Rectal smooth muscle tissue (tissue), 1 donor: ENCODE data around the gene TKFC.

ENCODE experiments used
- H3K27ac ChIP-seq: one replicate; pipeline ENCODE4 v1.7.0; 2013; ENCODE audit warnings: low read depth, low read length, inconsistent platforms
- H3K27me3 ChIP-seq: one replicate; pipeline ENCODE4 v1.7.0; 2013; ENCODE audit warnings: low read length; ENCODE audit not compliant: control insufficient read depth, insufficient read depth
- H3K36me3 ChIP-seq: one replicate; pipeline ENCODE4 v1.7.0; 2013; ENCODE audit warnings: low read length; ENCODE audit not compliant: control insufficient read depth, insufficient read depth
- H3K4me1 ChIP-seq: one replicate; pipeline ENCODE4 v1.7.0; 2013; ENCODE audit warnings: low read length; ENCODE audit not compliant: control insufficient read depth, insufficient read depth
- H3K4me3 ChIP-seq: one replicate; pipeline ENCODE4 v1.7.0; 2013; ENCODE audit warnings: low read length
- H3K9ac ChIP-seq: one replicate; pipeline ENCODE4 v1.7.0; 2013; ENCODE audit warnings: low read length

Gene TKFC

DNA sequence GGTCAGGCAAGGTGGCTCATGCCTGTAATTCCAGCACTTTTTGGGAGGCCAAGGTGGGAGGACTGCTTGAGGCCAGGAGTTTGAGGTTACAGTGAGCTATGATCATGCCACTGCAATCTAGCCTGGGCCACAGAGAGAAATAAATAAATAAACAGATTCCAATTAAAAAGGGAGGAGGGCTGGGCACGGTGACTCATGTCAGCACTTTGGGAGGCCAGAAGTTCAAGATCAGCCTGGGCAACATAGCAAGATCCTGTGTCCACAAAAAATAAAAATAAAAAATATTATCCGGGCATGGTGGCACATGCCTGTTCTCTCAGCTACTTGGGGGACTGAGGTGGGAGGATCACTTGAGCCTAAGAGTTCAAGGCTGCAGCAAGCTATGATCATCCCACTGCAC lies 21.2 kb downstream of the TKFC start:
- Histone ChIP-seq H3K27ac (no peak overlapping the region), H3K4me1 (no peaks in the 10 kb centered on the region), H3K9ac (no peak overlapping the region), H3K27me3 (no peaks in the 10 kb centered on the region), H3K36me3 (peaks cover 32% of the 10 kb centered on the region), H3K4me3 (no peak overlapping the region)

DNA sequence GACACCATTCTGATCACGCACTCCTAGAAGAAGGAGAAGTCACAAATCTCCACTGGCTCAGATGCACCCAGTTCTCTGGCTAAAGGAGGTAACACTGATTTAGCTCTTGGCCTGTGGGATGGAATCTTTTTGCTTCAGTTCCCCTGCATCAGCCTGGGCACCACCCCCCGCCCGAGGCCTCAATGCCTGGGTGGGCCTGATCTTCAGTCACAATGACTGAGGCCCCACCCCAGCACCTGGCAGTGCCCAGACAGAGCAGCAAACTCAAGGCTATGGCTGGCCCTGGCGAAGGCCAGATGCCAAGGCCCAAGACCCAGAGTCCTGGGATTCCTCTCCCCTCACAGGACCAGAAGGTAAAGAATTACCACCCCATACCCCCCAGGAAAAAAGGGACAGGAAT lies 23.7 kb downstream of the TKFC start:
- Histone ChIP-seq H3K27ac (no peak overlapping the region), H3K4me3 (no peak overlapping the region), H3K4me1 (peaks cover 5% of the 10 kb centered on the region), H3K27me3 (no peaks in the 10 kb centered on the region), H3K9ac (no peak overlapping the region), H3K36me3 (peaks cover 17% of the 10 kb centered on the region)

DNA sequence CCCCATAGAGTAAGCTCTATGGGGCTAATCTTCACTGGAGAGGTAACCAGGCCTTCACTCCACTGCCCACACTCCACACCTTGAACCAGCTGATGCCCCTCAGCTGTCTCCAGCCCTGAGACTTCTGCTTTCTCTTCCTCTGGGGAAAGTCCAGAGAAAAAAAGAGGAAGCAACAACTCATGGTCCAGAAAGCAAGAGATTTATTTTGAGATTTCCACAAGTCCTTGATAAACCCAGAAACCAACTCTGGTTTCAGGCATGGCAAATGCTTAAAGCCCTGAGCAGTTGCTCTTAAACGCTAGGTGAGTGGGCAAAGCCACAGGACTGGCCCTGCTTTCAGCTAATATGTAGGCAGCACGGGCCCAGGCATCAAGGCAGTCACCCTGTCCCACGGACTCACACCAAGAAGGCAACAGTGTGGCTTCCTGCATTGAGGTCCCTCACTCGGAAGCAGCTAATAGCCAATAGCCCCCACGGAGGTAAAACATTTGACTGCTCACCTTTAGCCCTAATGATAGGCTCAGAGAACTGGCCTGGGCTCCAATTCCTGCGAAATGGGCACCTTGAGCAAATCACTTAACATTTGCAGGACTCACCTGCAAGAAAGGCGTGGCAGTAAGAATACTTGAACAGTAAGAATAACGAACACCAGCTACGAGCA lies 24.3 kb downstream of the TKFC start:
- H3K36me3 ChIP-seq, result peaks cover 13% of the 10 kb centered on the region
- peaks cover 5% of the 10 kb centered on the region for H3K4me1 ChIP-seq
- H3K27me3 ChIP-seq, result no peaks in the 10 kb centered on the region
- H3K4me3 ChIP-seq, result no peak overlapping the region
- no peak overlapping the region for H3K27ac ChIP-seq
- H3K9ac ChIP-seq, result no peak overlapping the region

DNA sequence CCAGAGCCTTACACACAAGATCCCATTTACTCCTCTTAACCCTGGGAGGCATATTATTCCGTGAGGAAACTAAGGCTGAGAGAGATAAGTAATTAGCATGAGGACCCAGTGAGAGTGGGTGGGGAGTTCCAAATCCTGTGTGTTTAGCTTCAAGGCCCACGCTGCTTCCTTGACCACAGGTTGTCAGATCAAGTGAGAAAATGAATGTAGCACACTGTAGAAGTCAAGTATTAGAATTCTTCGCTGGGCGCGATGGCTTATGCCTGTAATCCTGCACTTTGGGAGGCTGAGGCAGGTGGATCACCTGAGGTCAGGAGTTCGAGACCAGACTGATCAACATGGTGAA lies 24.8 kb downstream of the TKFC start:
- Histone ChIP-seq H3K36me3 (peaks cover 10% of the 10 kb centered on the region), H3K4me1 (peaks cover 5% of the 10 kb centered on the region), H3K4me3 (no peak overlapping the region), H3K27me3 (no peaks in the 10 kb centered on the region), H3K9ac (no peak overlapping the region), H3K27ac (no peak overlapping the region)

DNA sequence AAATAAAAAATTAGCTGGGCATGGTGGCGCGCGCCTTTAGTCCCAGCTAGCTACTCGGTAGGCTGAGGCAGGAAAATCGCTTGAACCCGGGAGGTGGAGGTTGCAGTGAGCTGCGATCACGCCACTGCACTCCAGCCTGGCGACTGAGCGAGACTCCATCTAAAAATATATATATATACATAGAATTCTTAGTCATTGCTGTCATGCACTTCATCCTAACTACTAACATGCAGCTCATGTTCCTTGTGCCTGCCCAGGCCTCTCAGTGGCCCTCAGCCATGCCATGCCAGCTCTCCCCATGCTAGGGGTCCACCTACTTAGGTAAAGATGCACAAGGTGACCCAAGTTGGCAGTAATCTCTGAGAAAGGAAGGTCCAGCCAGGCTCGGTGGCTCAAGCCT lies 25.5 kb downstream of the TKFC start:
- Histone ChIP-seq H3K4me1 (peaks cover 5% of the 10 kb centered on the region), H3K4me3 (no peak overlapping the region), H3K9ac (no peak overlapping the region), H3K27ac (no peak overlapping the region), H3K36me3 (peaks cover 3% of the 10 kb centered on the region), H3K27me3 (no peaks in the 10 kb centered on the region)

DNA sequence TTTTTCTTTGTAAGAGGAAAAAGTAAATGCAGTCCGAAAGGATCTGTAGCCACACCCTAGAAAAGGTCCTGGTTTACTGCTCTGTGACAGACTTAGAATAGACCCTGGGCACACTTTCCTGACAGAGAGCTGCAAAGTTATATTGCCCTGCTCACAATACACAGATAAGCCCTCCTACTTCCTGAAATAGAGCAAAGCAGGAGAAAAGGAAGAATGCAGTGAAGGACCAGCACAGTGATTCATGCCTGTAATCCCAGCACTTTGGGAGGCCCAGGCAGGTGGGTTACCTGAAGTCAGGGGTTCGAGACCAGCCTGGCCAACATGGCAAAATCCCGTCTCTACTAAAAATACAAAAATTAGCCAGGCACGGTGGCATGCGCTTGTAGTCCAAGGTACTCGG lies 26.5 kb downstream of the TKFC start:
- Histone ChIP-seq H3K27ac (no peak overlapping the region), H3K9ac (no peak overlapping the region), H3K36me3 (peaks cover 5% of the 10 kb centered on the region), H3K4me3 (no peak overlapping the region), H3K27me3 (no peaks in the 10 kb centered on the region), H3K4me1 (peaks cover 5% of the 10 kb centered on the region)

DNA sequence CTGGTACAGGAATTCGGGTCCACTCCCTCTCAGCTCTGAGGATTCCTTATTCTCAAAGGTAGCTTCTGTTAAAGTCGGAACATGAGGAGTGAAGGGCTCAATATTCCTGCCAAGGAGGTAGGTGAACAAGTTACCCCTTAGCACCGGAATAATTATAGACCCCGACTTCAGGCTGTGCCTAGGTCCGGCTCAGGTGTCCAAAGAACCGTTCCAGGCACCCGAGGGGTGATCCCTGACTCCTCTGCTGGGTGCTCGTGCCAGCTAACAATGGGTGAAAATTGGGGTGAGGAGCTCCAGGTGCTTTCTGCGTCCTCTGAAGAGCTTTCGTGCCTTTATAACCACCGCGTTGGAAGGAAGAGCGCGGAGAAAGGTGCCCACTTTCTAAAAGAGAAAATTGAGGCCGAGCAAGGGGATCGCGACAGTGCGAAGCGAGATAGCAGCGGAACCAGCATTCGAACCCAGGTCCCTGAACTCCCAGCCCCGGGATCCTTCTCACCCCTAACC lies 28.3 kb downstream of the TKFC start:
- peak overlapping the region; percentile 83 for H3K4me3 ChIP-seq
- peak overlapping the region; percentile 99 for H3K27ac ChIP-seq
- peaks cover 6% of the 10 kb centered on the region for H3K36me3 ChIP-seq
- peak overlapping the region; percentile 97 for H3K9ac ChIP-seq
- no peaks in the 10 kb centered on the region for H3K27me3 ChIP-seq
- peaks cover 5% of the 10 kb centered on the region for H3K4me1 ChIP-seq

DNA sequence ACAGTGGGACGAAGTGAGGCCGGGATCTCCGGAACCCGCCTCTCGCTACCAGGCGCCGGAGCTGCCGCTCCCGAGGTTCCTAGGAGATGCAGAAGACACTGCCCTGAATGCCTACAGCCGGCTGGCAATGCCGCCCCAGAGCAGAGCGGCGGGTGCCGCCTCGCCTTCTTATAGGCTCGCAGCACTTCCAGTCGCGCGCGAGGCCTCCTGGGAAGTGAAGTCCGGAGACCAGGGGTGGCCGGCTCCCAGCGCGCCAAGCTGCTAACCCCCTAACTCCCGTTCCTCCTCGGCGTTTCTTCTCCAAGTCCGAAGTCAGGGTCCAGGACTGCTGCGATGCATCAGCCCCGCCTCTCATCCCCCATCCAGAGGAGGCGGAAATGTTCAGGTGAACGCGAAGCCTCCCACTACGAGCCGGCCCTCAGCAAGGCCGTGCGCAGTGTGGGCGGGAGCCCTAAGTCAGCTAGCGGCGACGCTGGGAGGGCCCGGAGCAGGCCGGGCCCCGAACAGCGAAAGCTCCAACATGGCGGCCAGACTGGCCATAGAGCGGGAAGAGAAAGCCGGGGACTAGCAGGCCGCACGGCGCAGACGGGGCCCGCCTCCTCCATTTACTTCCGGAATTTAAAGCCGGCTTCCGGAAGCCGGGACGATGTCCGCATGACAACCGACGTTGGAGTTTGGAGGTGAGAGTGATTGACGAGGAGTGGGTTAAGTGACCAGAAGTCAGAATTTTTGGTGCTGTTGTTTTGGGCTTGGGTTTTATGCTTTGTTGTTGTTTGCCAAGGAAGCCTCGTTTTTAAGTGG lies 28.9 kb downstream of the TKFC start, which contains the start of the genes CYB561A3 and TMEM138:
TSS of gene CYB561A3 (minus strand) at position 142 of the 801 bp plus-strand sequence. CDS start 5,169 bp downstream, outside the sequence.
TSS of gene TMEM138 (plus strand) at position 634 of the 801 bp plus-strand sequence. CDS start 2,017 bp downstream, outside the sequence.
- H3K4me1 ChIP-seq, result peaks cover 5% of the 10 kb centered on the region
- H3K4me3 ChIP-seq, result peak within 1 kb of the TSS; percentile 83
- H3K27ac ChIP-seq, result peak within 1 kb of the TSS; percentile 99
- H3K36me3 ChIP-seq, result peaks cover 10% of the 10 kb centered on the region
- no peaks in the 10 kb centered on the region for H3K27me3 ChIP-seq
- peak within 1 kb of the TSS; percentile 97 for H3K9ac ChIP-seq

DNA sequence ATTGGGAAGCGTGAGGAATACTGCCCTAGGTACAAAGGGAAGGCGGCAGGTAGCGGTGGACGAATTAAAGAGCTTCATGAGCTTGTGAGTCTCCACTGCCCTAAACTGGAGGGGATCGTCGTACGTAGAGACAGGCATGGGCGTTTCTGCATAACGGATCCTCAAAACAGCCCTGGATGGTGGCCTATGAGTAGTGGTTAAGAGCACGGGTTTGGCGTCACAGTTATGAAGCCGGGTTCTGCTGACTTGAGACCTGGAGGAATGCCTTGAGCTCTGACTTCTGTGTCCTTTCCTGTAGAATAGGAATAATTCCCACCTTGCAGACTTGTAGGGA lies 29.5 kb downstream of the TKFC start:
- peaks cover 5% of the 10 kb centered on the region for H3K4me1 ChIP-seq
- H3K4me3 ChIP-seq, result peak overlapping the region; percentile 83
- peaks cover 13% of the 10 kb centered on the region for H3K36me3 ChIP-seq
- peak overlapping the region; percentile 25 for H3K9ac ChIP-seq
- H3K27ac ChIP-seq, result peak overlapping the region; percentile 99
- no peaks in the 10 kb centered on the region for H3K27me3 ChIP-seq

DNA sequence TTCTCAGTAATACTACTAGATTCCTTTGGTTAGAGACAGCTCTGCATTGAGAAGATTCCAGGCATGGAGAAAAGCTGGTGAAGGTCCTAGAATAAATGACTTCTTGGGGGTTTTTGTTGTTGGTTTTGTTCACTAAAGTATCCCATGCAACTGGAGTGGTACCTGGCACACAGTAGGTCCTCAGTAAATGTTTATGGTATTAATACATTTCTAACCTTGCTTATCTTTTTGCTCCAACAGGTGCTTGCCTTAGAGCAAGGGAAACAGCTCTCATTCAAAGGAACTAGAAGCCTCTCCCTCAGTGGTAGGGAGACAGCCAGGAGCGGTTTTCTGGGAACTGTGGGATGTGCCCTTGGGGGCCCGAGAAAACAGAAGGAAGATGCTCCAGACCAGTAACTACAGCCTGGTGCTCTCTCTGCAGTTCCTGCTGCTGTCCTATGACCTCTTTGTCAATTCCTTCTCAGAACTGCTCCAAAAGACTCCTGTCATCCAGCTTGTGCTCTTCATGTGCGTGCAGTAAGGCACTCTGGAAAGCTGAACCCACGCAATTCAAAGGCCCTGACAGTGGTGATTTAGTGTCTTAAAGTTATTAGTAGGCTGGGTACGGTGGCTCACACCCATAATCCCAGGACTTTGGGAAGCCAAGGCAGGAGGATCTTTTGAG lies 31.1 kb downstream of the TKFC start:
- H3K9ac ChIP-seq, result no peak overlapping the region
- H3K4me3 ChIP-seq, result no peak overlapping the region
- peaks cover 5% of the 10 kb centered on the region for H3K4me1 ChIP-seq
- H3K36me3 ChIP-seq, result peaks cover 19% of the 10 kb centered on the region
- H3K27me3 ChIP-seq, result no peaks in the 10 kb centered on the region
- H3K27ac ChIP-seq, result no peak overlapping the region

DNA sequence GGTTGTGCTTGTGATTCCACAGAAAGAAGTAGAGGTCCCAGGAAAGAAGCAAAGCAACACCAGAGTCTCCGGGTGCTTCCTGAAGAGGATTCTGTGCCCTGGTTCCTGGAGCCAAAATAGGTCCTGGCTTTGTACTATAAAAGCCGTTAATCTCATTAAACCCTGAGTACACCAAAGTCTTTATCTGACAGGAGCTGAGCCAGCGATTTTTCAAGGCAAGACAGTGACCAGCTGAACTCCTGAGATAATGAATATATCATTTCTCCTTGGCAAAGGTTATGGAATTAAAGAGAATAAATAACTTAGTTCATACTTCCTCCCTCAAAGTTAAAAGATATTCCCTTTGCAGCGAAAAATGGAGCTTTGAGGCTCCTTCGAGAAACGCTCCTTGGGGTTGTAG lies 34.4 kb downstream of the TKFC start:
- peaks cover 19% of the 10 kb centered on the region for H3K36me3 ChIP-seq
- no peaks in the 10 kb centered on the region for H3K4me1 ChIP-seq
- H3K9ac ChIP-seq, result no peak overlapping the region
- no peaks in the 10 kb centered on the region for H3K27me3 ChIP-seq
- no peak overlapping the region for H3K4me3 ChIP-seq
- no peak overlapping the region for H3K27ac ChIP-seq

DNA sequence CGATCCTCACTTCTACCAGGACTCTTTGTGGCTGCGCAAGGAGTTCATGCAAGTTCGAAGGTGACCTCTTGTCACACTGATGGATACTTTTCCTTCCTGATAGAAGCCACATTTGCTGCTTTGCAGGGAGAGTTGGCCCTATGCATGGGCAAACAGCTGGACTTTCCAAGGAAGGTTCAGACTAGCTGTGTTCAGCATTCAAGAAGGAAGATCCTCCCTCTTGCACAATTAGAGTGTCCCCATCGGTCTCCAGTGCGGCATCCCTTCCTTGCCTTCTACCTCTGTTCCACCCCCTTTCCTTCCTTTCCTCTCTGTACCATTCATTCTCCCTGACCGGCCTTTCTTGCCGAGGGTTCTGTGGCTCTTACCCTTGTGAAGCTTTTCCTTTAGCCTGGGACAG lies 35.6 kb downstream of the TKFC start:
- Histone ChIP-seq H3K36me3 (peaks cover 19% of the 10 kb centered on the region), H3K27me3 (no peaks in the 10 kb centered on the region), H3K9ac (no peak overlapping the region), H3K4me3 (no peak overlapping the region), H3K27ac (no peak overlapping the region), H3K4me1 (no peaks in the 10 kb centered on the region)
